Measurements from ENCODE around the gene FNDC1. TPM values are rescaled to one million over a fixed set of nuclear protein-coding genes. Genes with fewer than 3 reads are reported as not detected.
"Not testable (repeated sequence)": the region's sequence is repeated elsewhere in the genome, so short reads cannot be mapped to it uniquely, and the experiment has no call there.

FNDC1 gene
- polyA plus RNA-seq, 1 experiment = 0.01 TPM

- CTCF ChIA-PET = no interaction called here
- no peaks in the 10 kb centered on the region for H3K9me3 ChIP-seq (ENCODE audit: control insufficient read depth, insufficient read depth, low read length)
- H3K27ac ChIP-seq (ENCODE audit: low read depth, low read length) = no peak overlapping the region
- no peaks in the 10 kb centered on the region for H3K27me3 ChIP-seq (ENCODE audit: control insufficient read depth, insufficient read depth, low read length)
- POLR2A ChIA-PET = no interaction called here
- no peak overlapping the region for H3K4me3 ChIP-seq (ENCODE audit: low read depth, low read length)
- TF ChIP-seq CTCF (IDR thresholded peaks at IDR 0.05; ENCODE audit: low read depth, low read length) = no peak
- DNase-seq (ENCODE audit: low read depth, low spot score) = no peak
Observed at GRCh38 chr6:159271257-159271656, 102.1 kb downstream of the FNDC1 start.

- POLR2A ChIA-PET = no interaction called here
- no peak for DNase-seq (ENCODE audit: low read depth, low spot score)
- Histone ChIP-seq H3K4me3 (ENCODE audit: low read depth, low read length) (no peak overlapping the region), H3K27ac (ENCODE audit: low read depth, low read length) (no peak overlapping the region), H3K9me3 (ENCODE audit: control insufficient read depth, insufficient read depth, low read length) (no peaks in the 10 kb centered on the region; the same call in 1 of the 2 replicates), H3K27me3 (ENCODE audit: control insufficient read depth, insufficient read depth, low read length) (no peaks in the 10 kb centered on the region)
- TF ChIP-seq CTCF (IDR thresholded peaks at IDR 0.05; ENCODE audit: low read depth, low read length) = no peak
- CTCF ChIA-PET = interaction anchor here (0.6 kb wide), 1 partner anchor 1585 kb away, joined by 3 read pairs; no protein-coding TSS in a partner anchor
Observed at GRCh38 chr6:159278626-159279025, 109.4 kb downstream of the FNDC1 start.

- POLR2A ChIA-PET = no interaction called here
- no peaks in the 10 kb centered on the region; the same call in 1 of the 2 replicates for H3K9me3 ChIP-seq (ENCODE audit: control insufficient read depth, insufficient read depth, low read length)
- no peak overlapping the region for H3K4me3 ChIP-seq (ENCODE audit: low read depth, low read length)
- no peak for TF ChIP-seq CTCF (IDR thresholded peaks at IDR 0.05; ENCODE audit: low read depth, low read length)
- H3K27ac ChIP-seq (ENCODE audit: low read depth, low read length) = no peak overlapping the region
- no peaks in the 10 kb centered on the region for H3K27me3 ChIP-seq (ENCODE audit: control insufficient read depth, insufficient read depth, low read length)
- CTCF ChIA-PET = no interaction called here
- no peak for DNase-seq (ENCODE audit: low read depth, low spot score)
Observed at GRCh38 chr6:159279790-159280277, 110.6 kb downstream of the FNDC1 start.

GRCh38 chr6:159282421-159282820 lies 113.2 kb downstream of the FNDC1 start:
- Histone ChIP-seq H3K4me3 (ENCODE audit: low read depth, low read length) (no peak overlapping the region), H3K27me3 (ENCODE audit: control insufficient read depth, insufficient read depth, low read length) (no peaks in the 10 kb centered on the region), H3K27ac (ENCODE audit: low read depth, low read length) (no peak overlapping the region), H3K9me3 (ENCODE audit: control insufficient read depth, insufficient read depth, low read length) (no peaks in the 10 kb centered on the region; the same call in 1 of the 2 replicates)
- TF ChIP-seq CTCF (IDR thresholded peaks at IDR 0.05; ENCODE audit: low read depth, low read length) = no peak
- ChIA-PET CTCF (interaction anchor here (1.8 kb wide), 1 partner anchor 30 kb away, joined by 5 read pairs; no protein-coding TSS in a partner anchor), POLR2A (no interaction called here)
- no peak for DNase-seq (ENCODE audit: low read depth, low spot score)

- H3K27me3 ChIP-seq (ENCODE audit: control insufficient read depth, insufficient read depth, low read length); H3K4me3 ChIP-seq (ENCODE audit: low read depth, low read length); DNase-seq (ENCODE audit: low read depth, low spot score); H3K27ac ChIP-seq (ENCODE audit: low read depth, low read length); H3K9me3 ChIP-seq (ENCODE audit: control insufficient read depth, insufficient read depth, low read length); CTCF ChIA-PET; POLR2A ChIA-PET: not testable (repeated sequence)
Observed at GRCh38 chr6:159284661-159285060, 115.5 kb downstream of the FNDC1 start.

- ChIA-PET CTCF (no interaction called here), POLR2A (no interaction called here)
- TF ChIP-seq CTCF (IDR thresholded peaks at IDR 0.05; ENCODE audit: low read depth, low read length) = no peak
- H3K27ac ChIP-seq (ENCODE audit: low read depth, low read length) = no peak overlapping the region
- DNase-seq (ENCODE audit: low read depth, low spot score) = no peak
- no peaks in the 10 kb centered on the region; the same call in 1 of the 2 replicates for H3K9me3 ChIP-seq (ENCODE audit: control insufficient read depth, insufficient read depth, low read length)
- H3K27me3 ChIP-seq (ENCODE audit: control insufficient read depth, insufficient read depth, low read length) = no peaks in the 10 kb centered on the region
- H3K4me3 ChIP-seq (ENCODE audit: low read depth, low read length) = no peak overlapping the region
Observed at GRCh38 chr6:159298840-159299239, 129.6 kb downstream of the FNDC1 start.

Measured in AG04450 (cell line).